Activated gamma-delta T cell treated with Interleukin-2 at 50 U/mL for 16 hours (primary cell): ENCODE results near the gene HERC2.
A peak's percentile ranks its signal among the peaks of the same experiment; 100 is the strongest.
"Not testable (repeated sequence)": the region's sequence is repeated elsewhere in the genome, so short reads cannot be mapped to it uniquely, and the experiment has no call there.

Experiments
- DNase-seq: peaks from one replicate; pipeline ENCODE4 v3.0.0-alpha.2; 2020

HERC2 gene

DNA sequence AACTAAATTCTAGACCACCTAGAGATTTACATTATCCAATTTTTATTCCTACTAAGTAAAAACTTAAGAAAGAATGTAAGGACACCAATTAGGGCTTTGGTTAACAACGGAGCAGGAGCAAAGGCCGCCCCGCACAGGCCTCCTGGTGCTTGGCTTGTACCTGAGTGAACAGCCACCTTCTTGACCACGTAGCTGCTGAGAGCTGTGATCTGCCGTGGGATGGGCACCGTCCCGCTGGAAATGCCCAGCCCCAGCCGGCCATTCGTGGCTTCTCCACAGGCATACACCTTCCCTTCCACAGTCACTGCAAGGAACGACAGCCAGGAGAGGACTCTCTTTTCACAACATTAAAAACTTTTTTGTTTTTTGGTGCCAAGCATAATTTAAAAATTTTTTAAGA, 143.3 kb downstream of the HERC2 start:
- no peak for DNase-seq

DNA sequence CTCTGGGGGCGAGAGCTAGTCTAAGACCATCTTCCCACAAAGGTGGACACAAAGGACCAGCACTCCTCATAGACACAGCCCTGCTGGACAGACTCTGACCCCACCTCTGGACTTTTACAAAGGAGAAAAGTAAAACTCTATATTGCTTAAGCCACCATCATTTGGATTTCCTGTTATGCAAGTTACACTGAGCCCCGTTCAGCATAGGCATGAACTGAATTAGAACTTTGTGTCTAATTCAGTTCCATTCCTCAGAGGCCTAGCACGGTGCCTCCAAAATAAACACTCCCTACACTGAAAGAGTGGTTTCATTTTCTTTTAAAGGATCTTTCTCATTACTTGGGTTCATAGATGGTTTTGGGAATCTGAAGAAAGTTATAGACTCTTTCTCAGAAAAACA, 143.7 kb downstream of the HERC2 start:
- DNase-seq = no peak

DNA sequence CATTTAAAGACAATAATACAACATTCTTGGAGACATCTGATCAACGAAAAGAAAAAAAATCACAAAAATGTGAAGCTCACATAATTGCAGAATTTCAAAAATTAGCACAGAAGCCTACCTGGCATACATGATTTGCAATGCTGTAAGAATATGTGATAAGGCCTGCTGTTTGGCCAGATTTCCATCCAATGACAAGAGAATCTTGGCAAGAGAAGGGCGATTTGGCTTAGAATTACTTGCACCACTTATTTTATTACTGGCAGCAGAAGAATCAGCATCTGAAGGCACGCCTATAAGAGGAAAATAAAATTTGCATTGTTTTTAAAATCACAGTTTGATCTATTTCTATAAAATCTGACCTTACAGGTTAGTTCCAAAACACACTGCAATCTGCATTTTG, 152.6 kb downstream of the HERC2 start:
- no peak for DNase-seq

DNA sequence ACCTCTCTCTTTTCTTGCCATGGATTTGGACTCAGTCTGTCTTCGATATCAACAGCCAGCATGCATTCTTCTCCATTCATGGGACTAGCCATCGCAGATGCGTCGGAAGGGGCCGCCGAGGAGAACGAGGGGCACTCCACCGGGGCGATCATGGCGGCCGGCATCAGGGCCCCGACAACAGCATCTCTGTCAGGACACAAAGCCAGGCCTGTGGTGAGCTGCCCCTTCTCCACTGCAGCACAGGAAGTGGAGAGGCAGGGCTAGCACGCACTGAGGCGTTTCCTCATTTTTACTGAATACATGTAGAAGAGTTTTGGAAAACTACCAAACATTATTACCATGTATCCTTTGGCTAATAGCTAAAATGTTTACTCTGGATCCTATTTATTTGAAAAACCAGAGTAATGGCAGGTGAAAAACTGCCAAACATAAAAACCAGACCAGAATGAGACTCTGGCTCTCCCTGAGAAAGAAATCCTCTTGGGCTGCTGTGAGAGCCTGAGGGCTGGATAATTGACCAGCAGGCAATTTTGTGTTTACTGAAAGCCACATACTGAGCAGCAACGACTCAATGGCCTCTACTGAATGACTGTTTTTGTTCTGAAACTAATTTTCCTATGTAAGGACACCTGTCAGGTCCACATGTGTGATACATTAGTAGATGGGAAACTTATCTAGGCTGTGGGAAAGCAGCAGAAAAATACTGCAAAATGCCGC, 153.4 kb downstream of the HERC2 start:
- not testable (repeated sequence) for DNase-seq

DNA sequence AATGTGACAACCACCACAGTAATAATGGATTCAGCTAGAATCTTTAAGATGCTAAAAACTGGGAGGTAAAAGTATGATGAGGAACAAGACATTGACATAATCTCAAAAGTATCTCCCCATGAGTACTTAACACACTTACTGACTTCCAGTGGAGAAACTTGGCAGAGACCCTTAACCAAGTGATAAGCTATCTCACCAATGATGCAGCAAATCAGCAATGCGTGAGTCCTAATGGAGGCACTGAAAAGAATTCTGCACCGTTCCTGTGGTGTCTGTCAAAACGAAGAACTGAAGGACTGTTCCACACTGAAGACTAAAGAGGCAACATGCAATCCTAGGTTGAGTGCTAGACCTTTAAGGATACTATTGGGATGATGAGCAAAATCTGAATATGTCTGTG, 154.9 kb downstream of the HERC2 start:
- DNase-seq = no peak

DNA sequence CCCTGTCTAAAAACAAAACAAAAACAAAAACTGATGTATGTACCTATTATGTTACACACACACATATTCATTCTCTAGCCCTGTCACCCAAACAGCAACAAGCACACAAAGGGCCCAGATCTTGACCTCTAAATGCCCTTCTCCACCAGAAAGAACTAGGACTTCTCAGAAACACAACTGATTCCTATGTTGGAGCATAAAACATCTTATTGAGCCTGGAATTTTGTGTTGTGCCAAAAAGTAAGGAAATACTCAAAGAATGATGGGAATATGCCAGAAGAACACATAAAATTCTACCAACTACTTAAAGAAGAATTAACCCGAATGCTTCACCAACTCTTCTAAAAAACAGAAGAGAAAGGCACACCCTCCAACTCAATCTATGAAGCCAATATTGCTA, 156.2 kb downstream of the HERC2 start:
- DNase-seq = no peak

DNA sequence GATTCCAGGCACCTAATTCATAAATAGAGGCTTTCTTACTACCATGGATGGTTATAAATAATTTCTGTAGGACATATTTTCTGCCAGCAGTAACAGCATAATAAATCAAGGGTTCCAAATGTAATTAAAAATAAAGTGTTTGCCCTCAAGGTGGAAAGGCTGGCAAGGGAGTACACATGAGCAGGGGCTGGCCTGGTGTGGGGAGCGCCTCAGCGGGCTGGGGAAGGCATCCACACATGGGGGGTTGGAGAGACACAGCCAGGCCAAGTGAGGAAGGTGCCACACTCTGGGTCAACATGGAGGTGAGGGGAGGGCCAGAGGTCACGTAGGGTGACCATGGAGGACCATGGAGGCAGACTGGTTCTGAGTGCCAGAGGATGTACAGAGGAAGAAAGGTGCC, 157.1 kb downstream of the HERC2 start:
- DNase-seq = no peak

DNA sequence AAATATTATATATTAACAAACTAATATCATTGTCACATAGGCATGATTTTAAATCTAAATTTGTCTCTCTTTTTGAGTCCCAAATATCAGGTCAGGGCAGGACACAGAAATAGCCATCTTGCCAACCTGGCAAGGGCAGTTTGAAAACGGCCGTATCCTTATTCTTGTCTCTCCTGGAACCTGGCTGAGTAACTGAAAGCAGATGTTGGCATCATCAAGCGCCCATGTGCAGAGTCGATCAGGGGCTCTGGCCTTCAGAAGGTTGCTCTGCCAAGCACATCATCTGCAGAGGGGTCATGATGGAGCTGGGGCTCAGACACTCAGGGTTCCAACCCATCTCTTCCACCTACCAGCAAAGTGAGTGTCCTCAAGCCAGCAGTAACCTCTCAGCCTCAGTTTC, 167.7 kb downstream of the HERC2 start:
- DNase-seq = no peak

DNA sequence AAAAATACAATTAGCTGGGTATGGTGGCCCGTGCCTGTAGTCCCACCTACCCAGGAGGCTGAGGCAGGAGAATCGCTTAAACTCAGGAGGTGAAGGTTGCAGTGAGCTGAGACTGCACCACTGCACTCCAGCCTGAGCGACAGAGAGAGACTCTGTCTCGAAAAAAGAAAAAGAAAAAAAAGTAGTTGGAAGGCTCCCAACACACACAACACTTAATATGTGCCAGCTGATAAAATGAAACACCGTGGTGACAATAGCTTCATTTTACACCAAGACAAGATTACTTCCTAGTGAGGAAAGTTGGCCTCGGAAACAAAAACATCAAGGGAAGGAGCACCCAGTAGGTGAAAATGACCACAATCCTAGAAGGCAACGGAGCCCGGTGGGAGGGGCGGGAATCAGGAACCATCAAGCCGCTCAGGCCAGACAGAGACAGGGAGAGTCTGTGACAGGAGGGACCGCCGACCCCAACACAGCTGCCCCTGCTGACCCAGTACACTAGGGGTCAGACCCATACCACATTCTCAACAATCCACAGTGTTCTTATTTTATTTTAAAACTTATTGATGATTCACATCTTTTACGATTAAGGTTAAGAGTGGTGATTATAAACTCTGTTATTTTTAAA, 168.4 kb downstream of the HERC2 start:
- DNase-seq = no peak

DNA sequence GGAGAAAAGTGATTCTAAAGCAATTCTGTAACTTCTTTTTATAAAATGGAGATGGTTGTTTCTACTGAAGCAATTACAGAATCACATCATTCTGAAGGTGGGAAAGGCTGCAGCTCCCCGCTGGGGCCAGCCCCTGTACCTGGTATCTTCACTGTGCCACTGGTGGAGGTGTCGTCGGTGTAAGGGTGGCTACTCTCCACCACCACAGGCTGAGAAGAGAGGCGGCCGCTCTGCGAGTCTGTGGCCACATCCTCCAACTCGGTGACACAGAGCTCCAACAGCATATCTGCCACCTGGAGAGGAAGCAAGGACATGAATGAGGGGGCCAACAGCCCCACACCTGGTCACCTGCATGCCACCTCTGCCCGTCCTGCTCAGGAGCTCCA, 169.4 kb downstream of the HERC2 start:
- not testable (repeated sequence) for DNase-seq

DNA sequence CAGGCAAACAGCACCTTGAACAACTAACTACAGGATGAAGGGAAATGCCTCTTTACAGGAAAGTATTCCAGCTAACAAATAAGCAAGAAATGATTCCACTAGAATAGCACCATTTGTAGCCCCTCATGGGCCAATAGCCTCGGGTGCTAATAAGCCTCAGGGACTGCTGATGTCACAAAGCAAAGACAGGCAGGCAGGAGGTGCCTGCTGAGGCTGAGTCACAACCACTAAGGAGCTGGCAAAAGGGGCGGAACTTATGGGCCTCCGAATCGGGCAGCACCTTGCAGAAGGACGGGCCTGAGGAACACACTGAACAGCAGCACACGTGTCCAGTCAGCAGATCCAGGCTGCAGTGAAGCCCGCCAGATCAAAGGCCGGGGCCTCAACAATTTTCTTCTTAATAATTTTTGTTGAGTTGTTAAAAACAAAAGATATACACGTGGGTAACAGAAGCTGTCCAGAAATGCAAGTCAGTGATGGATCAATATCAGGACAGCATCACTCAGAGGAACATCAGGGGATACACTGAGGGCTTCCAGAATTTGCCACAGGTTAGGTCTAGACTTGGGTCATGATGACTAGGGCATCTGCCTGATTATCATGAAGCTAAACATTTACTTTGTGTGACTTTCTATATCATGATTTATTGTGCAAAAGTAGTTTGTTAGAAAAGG, 170.0 kb downstream of the HERC2 start:
- DNase-seq = not testable (repeated sequence)

DNA sequence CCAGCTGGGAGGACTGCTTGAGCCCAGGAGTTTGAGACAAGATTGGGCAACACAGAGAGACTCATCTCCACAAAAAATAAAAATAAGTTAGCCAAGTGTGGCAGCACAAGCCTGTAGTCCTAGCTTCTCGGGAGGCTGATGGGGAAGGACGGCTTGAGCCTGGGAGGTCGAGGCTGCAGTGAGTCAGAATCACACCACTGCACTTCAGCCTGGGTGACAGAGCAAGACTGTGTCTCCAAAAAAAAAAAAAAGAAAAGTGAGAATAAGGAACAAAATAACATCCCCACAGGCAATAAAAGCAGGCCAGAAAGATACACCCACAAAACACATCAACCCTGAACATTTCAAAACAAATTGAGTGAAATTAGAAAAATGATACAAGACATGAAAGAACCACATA, 174.2 kb downstream of the HERC2 start:
- DNase-seq = no peak

DNA sequence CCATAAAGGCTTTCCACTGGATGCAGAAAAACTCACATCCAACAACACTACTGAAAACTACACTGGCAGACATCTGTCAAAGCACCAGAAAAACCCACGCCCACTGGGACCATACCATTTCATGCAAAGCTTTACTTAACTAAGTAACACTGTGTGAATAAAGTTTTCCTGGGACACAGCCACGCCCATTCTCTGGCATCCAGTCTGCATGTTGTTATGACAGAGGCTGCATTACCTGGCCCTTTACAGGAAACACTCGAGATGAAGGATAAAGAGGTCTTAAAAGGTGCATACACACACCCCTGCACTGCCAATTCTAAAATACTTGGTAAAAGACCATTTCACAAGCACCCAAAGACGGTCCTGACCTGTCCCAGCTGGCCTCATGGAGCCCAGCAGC, 176.6 kb downstream of the HERC2 start:
- DNase-seq = not testable (repeated sequence)

DNA sequence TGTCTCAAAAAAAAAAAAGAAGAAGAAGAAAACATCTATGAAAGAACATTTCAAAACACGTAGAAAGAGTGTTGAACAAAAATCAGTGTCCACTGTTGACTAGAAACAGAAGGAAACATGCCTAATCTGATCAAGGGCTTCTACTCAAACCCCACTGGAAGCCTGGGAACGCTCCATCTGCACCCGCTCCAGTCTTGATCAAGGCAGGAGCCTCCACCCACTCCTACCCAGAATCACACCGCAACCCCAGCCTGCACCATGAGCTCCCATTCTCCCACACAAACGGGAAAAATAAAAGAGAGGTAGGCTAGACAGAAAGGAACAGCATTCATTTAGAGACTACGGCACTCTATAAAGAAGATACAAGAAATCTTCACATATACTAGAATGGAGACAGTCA, 181.9 kb downstream of the HERC2 start:
- no peak for DNase-seq

DNA sequence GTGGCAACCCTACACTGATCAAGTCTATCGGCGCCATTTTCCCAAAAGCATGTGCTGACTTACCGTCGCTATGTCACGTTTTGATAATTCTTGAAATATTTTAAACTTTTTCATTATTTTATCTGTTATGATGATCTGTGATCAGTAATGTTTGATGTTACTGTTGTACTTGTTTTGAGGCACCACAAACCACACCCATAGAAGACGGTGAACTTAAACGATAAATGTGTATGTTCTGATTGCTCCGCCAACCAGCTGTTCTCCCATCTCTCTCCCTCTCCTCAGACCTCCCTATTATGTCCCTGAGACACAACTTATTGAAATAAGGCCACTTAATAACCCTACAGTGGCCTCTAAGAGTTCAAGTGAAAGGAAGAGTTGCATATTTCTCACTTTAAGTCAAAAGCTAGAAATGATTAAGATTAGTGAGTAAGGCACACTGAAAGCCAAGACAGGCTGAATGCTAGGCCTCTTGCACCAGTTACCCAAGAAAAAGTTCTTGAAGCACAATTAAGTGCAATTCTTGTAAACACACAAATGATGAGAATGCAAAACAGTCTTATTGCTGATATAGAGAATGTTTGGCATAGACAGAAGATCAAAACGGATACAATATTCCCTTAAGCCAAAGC, 184.5 kb downstream of the HERC2 start:
- not testable (repeated sequence) for DNase-seq

DNA sequence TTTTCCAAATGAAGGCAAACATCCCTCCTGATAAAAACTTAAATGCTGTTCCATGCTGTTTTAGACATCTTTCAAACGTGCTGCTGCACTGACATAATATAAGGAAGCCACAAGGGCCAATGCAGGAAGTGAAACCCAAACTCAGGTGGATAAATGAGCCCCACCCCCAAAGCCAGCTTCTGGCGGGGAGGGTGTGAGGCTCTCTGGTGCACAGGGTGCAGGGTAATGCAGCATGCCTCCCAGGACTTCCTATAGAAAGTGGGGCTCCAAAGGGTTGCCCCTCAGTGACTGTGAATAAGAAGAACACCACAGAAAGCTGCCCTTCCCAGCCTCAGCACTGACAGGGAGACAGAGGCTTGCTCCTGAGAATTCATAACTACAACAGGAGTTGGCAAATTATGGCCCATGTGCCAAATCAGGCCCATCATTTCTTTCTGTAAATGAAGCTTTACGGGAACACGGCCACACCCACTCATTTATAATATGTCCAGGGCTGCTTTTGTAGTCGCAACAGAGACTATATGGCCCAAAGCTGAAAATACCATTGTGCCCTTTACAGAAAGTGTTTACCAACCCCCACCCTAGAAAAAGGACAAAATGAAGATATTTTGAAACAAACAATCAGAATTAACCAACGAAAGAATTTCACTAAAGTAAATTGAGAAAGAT, 185.6 kb downstream of the HERC2 start:
- DNase-seq = peak; percentile 30

DNA sequence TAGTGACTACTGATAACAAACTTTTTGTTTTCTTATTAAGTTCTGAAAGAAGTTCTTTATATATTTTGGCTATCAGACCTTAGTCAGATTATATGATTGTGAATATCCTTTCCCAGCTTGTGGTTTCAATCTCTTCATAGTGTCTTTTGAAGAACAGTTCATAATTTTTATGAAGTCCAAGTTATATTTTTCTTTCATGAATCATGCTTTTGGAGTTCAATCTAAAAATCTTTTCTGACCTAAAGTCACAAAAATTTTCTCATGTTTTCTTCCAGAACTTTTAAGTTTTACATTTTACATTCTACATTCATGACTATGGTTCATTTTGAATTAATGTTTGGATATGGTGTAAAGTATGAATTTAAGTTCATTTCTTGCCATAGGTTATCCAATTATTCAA, 188.7 kb downstream of the HERC2 start:
- no peak for DNase-seq

DNA sequence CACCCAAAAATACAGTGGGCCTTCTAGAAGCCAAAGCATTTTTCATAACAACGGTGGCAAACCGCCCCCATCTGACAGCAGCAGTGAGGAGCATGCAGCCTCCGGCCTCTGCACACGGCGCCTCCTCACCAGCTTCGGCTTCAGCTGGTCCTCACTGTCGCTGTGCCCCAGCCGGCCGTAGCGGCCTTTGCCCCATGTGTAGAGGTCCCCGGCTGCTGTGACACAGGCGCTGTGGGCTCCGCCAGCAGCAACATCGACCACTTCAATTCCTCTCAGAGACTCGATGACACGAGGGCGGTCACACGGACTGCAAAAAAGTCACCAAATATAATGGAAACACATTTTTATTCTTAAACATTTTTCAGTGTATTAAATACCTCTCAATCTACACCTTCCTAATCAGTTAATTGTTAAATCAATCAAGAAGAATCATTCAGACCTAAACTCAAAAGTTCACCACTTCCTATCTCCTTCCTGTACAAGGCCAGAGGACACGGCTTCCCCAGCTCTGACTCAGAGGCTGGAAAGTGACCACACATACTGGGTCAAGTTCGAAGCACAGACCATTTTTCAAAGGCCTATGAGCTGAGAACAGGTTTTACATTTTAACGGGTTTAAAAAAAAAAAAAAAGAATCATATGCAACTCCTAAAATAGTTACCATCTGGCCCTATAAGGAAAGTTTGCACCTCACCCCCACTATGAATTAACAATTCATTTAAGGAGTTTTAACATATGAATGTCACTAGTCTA, 189.3 kb downstream of the HERC2 start:
- DNase-seq = no peak

DNA sequence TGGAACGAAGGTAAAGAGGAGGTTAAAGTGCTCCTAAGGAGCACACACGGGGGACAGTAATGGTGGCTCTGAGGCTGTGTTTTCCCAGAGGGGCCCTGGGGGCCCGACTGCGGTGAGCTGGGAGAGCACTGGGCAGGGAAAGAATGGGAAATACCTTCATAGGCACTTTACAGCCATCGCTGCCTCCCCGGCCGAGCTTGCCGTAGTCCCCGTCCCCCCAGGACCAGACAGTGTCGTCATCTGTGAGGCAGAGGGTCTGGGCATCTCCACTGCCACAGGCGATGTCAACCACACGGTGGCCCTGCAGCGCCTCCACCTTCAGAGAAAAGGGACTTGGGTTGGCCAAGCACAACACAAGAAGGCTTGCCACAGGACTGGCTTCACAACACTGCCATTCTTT, 190.0 kb downstream of the HERC2 start:
- no peak for DNase-seq

DNA sequence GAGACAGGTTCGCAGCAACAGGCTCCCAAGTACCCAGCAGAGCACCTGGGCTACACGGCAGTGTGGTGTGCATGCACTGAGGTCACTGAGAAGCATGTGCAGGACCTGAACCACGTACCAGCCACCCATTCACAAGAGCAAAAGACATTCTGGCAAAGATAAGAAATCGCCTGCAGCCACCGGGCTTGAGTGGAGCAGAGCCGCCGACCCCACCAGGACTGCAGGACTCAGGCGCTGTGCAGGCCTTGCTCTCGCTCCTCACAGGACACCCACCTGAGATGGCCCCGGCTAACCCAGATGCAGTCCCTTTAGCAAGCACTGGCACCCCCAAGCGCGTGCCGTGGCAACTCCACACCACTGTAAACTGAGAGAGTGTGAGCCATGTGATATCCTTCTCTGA, 190.6 kb downstream of the HERC2 start:
- DNase-seq = no peak

DNA sequence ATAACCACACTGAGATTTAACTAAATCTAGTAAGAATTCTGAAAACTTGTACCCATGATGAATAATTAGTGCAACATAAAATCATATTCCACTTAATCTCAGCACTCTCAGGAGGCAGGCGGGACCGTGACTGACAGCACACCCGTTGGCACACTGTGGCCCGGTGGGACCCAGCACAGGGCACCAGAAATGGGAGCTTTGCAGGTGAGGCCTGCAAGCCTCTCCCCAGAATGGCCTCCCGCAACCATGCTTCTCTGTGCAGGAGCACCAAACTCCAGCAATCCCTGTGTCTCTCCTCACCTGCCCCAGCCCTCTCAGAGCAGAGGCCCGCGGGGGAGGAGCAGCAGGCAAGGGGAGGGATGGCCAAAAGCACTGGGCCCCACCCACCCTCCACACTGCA, 191.3 kb downstream of the HERC2 start:
- DNase-seq = no peak

DNA sequence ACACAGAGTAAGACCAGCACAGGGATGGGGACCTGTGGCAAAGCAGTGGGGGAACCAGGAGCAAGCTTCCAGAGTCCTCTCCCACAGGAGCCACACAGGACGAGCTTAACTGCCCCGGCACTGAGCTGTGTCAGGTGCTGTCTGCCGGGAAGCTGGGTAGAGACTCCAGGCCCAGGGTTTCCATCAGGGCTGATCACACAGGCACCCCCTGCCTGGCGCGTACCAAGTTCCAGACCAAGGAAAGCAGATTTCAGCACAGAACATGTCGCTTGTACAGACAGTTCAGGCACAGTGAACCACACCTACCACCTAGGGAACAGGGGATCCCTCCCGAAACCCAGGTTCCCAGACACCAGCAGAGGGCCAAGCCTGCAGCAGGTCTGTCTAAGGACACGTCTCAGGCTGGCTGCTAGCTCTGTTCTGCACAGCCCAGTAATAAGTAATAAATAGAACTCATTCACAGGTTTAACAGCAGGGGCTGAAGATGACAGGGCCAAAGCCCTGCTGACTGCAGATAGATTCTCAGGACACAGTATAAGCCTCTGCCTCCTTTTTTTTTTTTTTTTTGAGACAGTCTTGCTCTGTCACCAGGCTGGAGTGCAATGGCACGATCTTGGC, 192.6 kb downstream of the HERC2 start:
- no peak for DNase-seq
